Panc1 (cell line): ENCODE measurements around the gene DAB1.

Experiments
- CTCF ChIP-seq: fragments of 450-650 bp; IDR thresholded peaks from 2 replicates; pipeline ENCODE4 v1.5.1; 2017; ENCODE audit warnings: mild to moderate bottlenecking
- POLR2AphosphoS5 ChIP-seq: IDR thresholded peaks from 2 replicates; pipeline ENCODE4 v1.6.1; 2012; ENCODE audit warnings: mild to moderate bottlenecking, low read depth, low read length, moderate library complexity
- SIN3A ChIP-seq: IDR thresholded peaks from 2 replicates; pipeline ENCODE4 v1.6.1; 2012; ENCODE audit warnings: low read depth, mild to moderate bottlenecking, low read length, moderate library complexity, borderline replicate concordance; ENCODE audit not compliant: insufficient read depth
- TCF7L2 ChIP-seq: IDR thresholded peaks from 2 replicates; pipeline ENCODE4 v1.6.1; 2011; ENCODE audit warnings: mild to moderate bottlenecking, low read depth, low read length, inconsistent platforms
- TF ChIP-seq, protein P1 (sequence below), 2 experiments: IDR thresholded peaks; 2 replicates each; pipeline ENCODE4 v1.6.1; 2011 to 2012; ENCODE audit warnings: low read depth in 2 of 2, control low read depth in 1 of 2, low read length in 1 of 2, mild to moderate bottlenecking in 1 of 2, moderate library complexity in 1 of 2; ENCODE audit not compliant: insufficient read depth in 1 of 2

DNA sequence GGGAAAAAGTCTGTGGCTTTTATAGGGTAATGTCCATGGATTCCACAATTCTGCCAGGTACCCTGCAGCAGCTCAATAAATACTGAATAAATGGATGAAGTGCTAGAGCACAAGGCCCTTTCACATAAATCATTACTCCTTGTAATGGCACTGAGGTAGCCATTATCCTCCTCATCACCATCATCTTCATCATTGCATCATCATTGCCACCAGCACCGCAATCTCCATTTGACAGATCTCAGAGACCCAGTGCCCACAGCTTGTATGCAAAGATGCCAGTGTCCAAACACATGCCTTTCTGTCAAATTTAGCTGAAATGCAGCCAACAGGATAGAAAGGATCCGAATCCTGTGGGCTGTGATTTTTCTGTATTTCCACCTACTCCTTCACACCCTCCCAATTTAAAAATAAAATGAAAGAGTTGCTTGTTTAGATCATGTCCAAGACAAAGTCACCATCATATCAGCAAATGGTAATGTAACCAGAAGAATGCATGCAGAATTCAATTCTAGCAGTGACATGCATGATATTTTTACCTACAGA, 17.4 kb downstream of the DAB1 start:
- TF ChIP-seq CTCF = no peak
- TF ChIP-seq, protein P1, sequence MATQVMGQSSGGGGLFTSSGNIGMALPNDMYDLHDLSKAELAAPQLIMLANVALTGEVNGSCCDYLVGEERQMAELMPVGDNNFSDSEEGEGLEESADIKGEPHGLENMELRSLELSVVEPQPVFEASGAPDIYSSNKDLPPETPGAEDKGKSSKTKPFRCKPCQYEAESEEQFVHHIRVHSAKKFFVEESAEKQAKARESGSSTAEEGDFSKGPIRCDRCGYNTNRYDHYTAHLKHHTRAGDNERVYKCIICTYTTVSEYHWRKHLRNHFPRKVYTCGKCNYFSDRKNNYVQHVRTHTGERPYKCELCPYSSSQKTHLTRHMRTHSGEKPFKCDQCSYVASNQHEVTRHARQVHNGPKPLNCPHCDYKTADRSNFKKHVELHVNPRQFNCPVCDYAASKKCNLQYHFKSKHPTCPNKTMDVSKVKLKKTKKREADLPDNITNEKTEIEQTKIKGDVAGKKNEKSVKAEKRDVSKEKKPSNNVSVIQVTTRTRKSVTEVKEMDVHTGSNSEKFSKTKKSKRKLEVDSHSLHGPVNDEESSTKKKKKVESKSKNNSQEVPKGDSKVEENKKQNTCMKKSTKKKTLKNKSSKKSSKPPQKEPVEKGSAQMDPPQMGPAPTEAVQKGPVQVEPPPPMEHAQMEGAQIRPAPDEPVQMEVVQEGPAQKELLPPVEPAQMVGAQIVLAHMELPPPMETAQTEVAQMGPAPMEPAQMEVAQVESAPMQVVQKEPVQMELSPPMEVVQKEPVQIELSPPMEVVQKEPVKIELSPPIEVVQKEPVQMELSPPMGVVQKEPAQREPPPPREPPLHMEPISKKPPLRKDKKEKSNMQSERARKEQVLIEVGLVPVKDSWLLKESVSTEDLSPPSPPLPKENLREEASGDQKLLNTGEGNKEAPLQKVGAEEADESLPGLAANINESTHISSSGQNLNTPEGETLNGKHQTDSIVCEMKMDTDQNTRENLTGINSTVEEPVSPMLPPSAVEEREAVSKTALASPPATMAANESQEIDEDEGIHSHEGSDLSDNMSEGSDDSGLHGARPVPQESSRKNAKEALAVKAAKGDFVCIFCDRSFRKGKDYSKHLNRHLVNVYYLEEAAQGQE (IDR thresholded peaks at IDR 0.05; ENCODE audit: insufficient read depth in 1 of 2, low read depth in 2 of 2, low read length in 1 of 2) = no peak
- no peak for TF ChIP-seq POLR2AphosphoS5
- no peak for TF ChIP-seq SIN3A
- TF ChIP-seq TCF7L2 = no peak
